Amygdala (tissue), 56 donors: ENCODE data around the gene TMEM86B.
"Not testable (repeated sequence)": the region's sequence is repeated elsewhere in the genome, so short reads cannot be mapped to it uniquely, and the experiment has no call there.

ENCODE experiments used
- DNase-seq, 56 donors: peaks; one replicate each; lab custom pipeline; 2025; lab: John Stamatoyannopoulos, UW

TMEM86B gene

GRCh38 chr19:55224679-55225414, 3.7 kb downstream of the TMEM86B start:
- DNase-seq, result not testable (repeated sequence)

GRCh38 chr19:55224038-55224665, 4.4 kb downstream of the TMEM86B start:
- DNase-seq, result no peak

- no peak for DNase-seq
Observed at GRCh38 chr19:55223291-55224037, 5.1 kb downstream of the TMEM86B start.

- DNase-seq, result no peak
Observed at GRCh38 chr19:55220525-55220924, 8.0 kb downstream of the TMEM86B start.

- peak in 54 of 56 donors; percentile 14 to 87 (median 66) for DNase-seq
Observed at GRCh38 chr19:55216461-55217198, 11.9 kb downstream of the TMEM86B start.

- no peak for DNase-seq
Observed at GRCh38 chr19:55213547-55213946, 15.0 kb downstream of the TMEM86B start.

- peak in 1 of 56 donors; percentile 9 for DNase-seq
Observed at GRCh38 chr19:55212447-55212846, 16.1 kb downstream of the TMEM86B start.

- no peak for DNase-seq
Observed at GRCh38 chr19:55209693-55210472, 18.7 kb downstream of the TMEM86B start.

- DNase-seq, result no peak
Observed at GRCh38 chr19:55208880-55209692, 19.5 kb downstream of the TMEM86B start, which contains the start of gene PTPRH. PTPRH (minus strand) TSS chr19:55209501; CDS start chr19:55209433, 68 bp downstream.

- DNase-seq, result peak in 27 of 56 donors; percentile 1 to 71 (median 30)
Observed at GRCh38 chr19:55206664-55207500, 21.7 kb downstream of the TMEM86B start.

- not testable (repeated sequence) for DNase-seq
Observed at GRCh38 chr19:55202199-55202598, 26.4 kb downstream of the TMEM86B start.

- DNase-seq, result no peak
Observed at GRCh38 chr19:55199620-55200204, 28.9 kb downstream of the TMEM86B start.

GRCh38 chr19:55198651-55199050, 29.9 kb downstream of the TMEM86B start:
- DNase-seq, result no peak

GRCh38 chr19:55197528-55197927, 31.0 kb downstream of the TMEM86B start:
- peak in 1 of 56 donors; percentile 9 for DNase-seq

GRCh38 chr19:55196803-55197202, 31.8 kb downstream of the TMEM86B start:
- DNase-seq, result no peak

GRCh38 chr19:55193481-55193880, 35.1 kb downstream of the TMEM86B start:
- peak in 28 of 56 donors; percentile 3 to 71 (median 38) for DNase-seq

- peak in 30 of 56 donors; percentile 11 to 61 (median 25) for DNase-seq
Observed at GRCh38 chr19:55189403-55189835, 39.1 kb downstream of the TMEM86B start.
